Lung (tissue), 12 donors: Measurements from ENCODE around the gene TBC1D5. TPM values are rescaled to one million over a fixed set of nuclear protein-coding genes. Genes with fewer than 3 reads are reported as not detected.

Experiments used
- ATAC-seq: fragments of 200-7000 bp; cut with Tn5 transposase; one replicate; pipeline ENCODE4 v1.9.1; 2020; ENCODE audit warnings: moderate number of reproducible peaks; ENCODE audit not compliant: insufficient read depth, low FRiP score
- DNase-seq, 3 donors: peaks; one replicate each; pipeline ENCODE4 v3.0.0-alpha.2; 2013 to 2017
- H3K27ac ChIP-seq, 2 donors: one replicate each; pipeline ENCODE4 v1.5.1; 2013; ENCODE audit warnings: mild to moderate bottlenecking in 2 of 2, moderate library complexity in 2 of 2, control low read depth in 1 of 2, inconsistent platforms in 1 of 2, low read depth in 1 of 2, low read length in 1 of 2
- H3K27me3 ChIP-seq, 3 donors: one replicate each; pipeline ENCODE4 v1.5.1; 2013; ENCODE audit warnings: low read length in 2 of 3; ENCODE audit not compliant: control insufficient read depth in 3 of 3, insufficient read depth in 3 of 3
- H3K36me3 ChIP-seq, 4 donors: one replicate each; pipeline ENCODE4 v1.5.1; 2013; ENCODE audit warnings: low read length in 4 of 4, mild to moderate bottlenecking in 1 of 4, moderate library complexity in 1 of 4; ENCODE audit not compliant: control insufficient read depth in 4 of 4, insufficient read depth in 4 of 4
- H3K4me1 ChIP-seq, 5 donors: one replicate each; pipeline ENCODE4 v1.5.1; 2013; ENCODE audit warnings: low read length in 5 of 5, mild to moderate bottlenecking in 2 of 5, moderate library complexity in 1 of 5; ENCODE audit not compliant: control insufficient read depth in 5 of 5, insufficient read depth in 5 of 5
- H3K4me3 ChIP-seq: one replicate; pipeline ENCODE4 v1.5.1; 2013; ENCODE audit warnings: mild to moderate bottlenecking, control low read depth, moderate library complexity
- H3K9ac ChIP-seq, 2 donors: one replicate each; pipeline ENCODE4 v1.5.1; 2013; ENCODE audit warnings: low read length in 2 of 2, control low read depth in 1 of 2; ENCODE audit not compliant: insufficient read depth in 1 of 2
- H3K9me3 ChIP-seq, 4 donors: one replicate each; pipeline ENCODE4 v1.5.1; 2013; ENCODE audit warnings: low read length in 3 of 4, mild to moderate bottlenecking in 1 of 4, moderate library complexity in 1 of 4; ENCODE audit not compliant: control insufficient read depth in 4 of 4, insufficient read depth in 3 of 4
- WGBS, 2 donors: extraction: QIAGEN DNeasy Blood & Tissue Kit; methylation state at CpG; one replicate each; pipeline ENCODE4 v1.1.7; 2013; 5-methylcytosine and 5-hydroxymethylcytosine counted together
- polyA plus RNA-seq, 2 donors: library from polyadenylated mRNA; stranded (reverse); fragments of 200-250 nt; gene quantifications; one replicate each; pipeline ENCODE4 v1.2.1, GENCODE V29; 2013
- total RNA-seq, 2 donors: library from RNA; depleted of rRNA in 1 of 2; stranded (reverse); fragments of >200 nt in 1 of 2; gene quantifications; one replicate each; pipeline ENCODE4 v1.2.1, GENCODE V29; 2014 to 2021
- TF ChIP-seq, protein P1 (sequence below): IDR thresholded peaks from 2 replicates; pipeline ENCODE4 v1.5.1; 2012; ENCODE audit warnings: mild to moderate bottlenecking; ENCODE audit errors: control extremely low read depth, extremely low read depth
- donor health status: control.
- donor health status: control.
- donor health status: Bipolar disorder and iron deficiency.
- donor health status: healthy.
- donor health status: DM: yes; HTN: yes; CAD: no.

TBC1D5 gene
- total and polyA plus RNA-seq, 4 donors, result 8.7 to 111 (median 39.6) TPM

DNA sequence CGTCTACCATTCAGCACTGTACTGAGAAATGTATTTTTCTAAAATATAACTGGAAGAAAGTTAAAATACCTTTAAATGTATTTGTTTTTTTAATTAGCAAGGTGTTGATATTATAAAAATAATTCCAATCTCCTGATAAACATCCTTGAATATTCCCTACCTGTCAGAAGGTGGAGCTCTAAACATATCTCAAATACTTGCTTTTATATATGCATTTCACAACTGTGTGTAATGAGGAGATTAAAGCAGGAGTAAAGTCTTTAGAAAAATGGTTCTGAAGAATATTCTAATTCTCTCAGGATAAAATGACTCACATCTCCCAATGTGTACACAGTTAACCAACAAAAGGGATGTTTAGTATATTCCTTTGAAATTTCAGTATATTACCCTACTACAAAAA, 434.9 kb downstream of the TBC1D5 start:
- DNase-seq (no peak), ATAC-seq (no peak)
- Histone ChIP-seq H3K9me3 (no peaks in the 10 kb centered on the region), H3K27me3 (no peaks in the 10 kb centered on the region), H3K9ac (no peak overlapping the region), H3K27ac (no peak overlapping the region), H3K4me3 (no peak overlapping the region), H3K36me3 (peaks cover 0 to 4% (median under 1%) of the 10 kb centered on the region in 4 donors), H3K4me1 (peaks cover 0 to 4% (median 0%) of the 10 kb centered on the region in 5 donors)
- 97 to 100% methylated on average over 1 of the region's 1 CpG for WGBS, 2 donors
- TF ChIP-seq, protein P1, sequence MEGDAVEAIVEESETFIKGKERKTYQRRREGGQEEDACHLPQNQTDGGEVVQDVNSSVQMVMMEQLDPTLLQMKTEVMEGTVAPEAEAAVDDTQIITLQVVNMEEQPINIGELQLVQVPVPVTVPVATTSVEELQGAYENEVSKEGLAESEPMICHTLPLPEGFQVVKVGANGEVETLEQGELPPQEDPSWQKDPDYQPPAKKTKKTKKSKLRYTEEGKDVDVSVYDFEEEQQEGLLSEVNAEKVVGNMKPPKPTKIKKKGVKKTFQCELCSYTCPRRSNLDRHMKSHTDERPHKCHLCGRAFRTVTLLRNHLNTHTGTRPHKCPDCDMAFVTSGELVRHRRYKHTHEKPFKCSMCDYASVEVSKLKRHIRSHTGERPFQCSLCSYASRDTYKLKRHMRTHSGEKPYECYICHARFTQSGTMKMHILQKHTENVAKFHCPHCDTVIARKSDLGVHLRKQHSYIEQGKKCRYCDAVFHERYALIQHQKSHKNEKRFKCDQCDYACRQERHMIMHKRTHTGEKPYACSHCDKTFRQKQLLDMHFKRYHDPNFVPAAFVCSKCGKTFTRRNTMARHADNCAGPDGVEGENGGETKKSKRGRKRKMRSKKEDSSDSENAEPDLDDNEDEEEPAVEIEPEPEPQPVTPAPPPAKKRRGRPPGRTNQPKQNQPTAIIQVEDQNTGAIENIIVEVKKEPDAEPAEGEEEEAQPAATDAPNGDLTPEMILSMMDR, result no peak

DNA sequence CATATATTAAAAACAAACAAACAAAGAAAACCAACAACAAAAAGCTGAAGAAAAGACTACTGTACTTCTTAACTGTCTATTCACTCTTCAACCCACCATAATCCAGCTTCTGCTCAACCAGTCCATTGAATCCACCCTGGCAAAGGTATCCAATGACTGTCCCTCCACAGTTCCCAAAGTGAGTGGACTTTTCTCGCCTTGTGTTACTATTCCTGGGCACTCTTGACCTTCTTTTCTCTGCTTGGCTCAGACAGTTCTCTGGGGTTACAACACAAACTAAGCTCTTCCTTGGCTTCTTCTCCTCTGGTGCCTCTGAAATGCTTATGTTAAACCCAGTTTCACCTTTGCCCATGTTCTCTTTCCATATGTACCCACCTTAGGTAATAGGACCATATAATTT, 437.5 kb downstream of the TBC1D5 start:
- WGBS, 2 donors, result 0 to 57% methylated on average over 1 of the region's 1 CpG
- TF ChIP-seq, protein P1, result no peak
- ATAC-seq (no peak), DNase-seq (no peak)
- Histone ChIP-seq H3K9ac (no peak overlapping the region), H3K27ac (no peak overlapping the region), H3K4me3 (no peak overlapping the region), H3K4me1 (peaks cover 0 to 4% (median 0%) of the 10 kb centered on the region in 5 donors), H3K9me3 (no peaks in the 10 kb centered on the region), H3K36me3 (peaks cover 0 to 4% (median under 1%) of the 10 kb centered on the region in 4 donors), H3K27me3 (no peaks in the 10 kb centered on the region)

DNA sequence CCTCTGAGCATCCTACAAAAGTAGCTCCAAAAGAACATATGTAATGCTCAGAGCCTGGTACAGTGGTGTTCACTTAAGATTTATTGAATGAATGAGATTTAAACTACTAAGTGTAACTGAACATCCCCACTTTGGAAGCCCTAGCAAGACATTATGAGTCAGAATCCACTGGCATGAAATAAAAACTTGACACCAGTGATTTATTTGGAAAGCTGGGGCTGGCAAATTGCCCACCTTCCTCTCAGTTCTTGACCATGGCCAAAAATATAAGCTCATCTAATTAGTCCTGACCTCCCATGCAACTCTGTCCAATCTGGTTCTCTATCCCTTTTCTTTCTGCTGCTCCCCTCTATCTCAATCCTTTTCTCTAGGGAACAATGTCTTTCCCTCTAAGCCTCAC, 439.7 kb downstream of the TBC1D5 start:
- ATAC-seq (no peak), DNase-seq (peak in 2 of 3 donors; percentile 18 to 25)
- H3K27ac ChIP-seq, result no peak overlapping the region
- H3K9me3 ChIP-seq, result no peaks in the 10 kb centered on the region
- H3K4me3 ChIP-seq, result no peak overlapping the region
- TF ChIP-seq, protein P1, result no peak
- peaks cover 0 to 4% (median 0%) of the 10 kb centered on the region in 5 donors for H3K4me1 ChIP-seq
- no peaks in the 10 kb centered on the region for H3K27me3 ChIP-seq
- peaks cover 0 to 2% (median under 1%) of the 10 kb centered on the region in 4 donors for H3K36me3 ChIP-seq
- H3K9ac ChIP-seq, result no peak overlapping the region

DNA sequence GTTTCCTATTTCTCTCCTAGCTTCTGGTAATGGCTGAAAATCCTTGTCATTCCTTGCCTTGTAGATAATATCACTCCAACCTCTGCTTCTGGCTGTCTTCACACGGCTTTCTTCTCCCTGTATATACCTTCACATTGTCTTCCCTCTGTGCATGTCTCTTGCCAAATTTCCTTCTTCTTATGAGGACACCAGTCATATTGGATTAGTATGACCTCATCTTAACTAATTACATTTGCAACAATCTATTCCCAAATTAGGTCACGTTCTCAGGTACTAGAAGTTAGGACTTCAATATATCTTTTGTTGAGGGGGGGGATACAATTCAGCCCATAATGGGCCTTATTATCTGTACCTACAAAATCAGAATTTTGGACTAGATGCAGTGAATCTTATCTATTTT, 440.3 kb downstream of the TBC1D5 start:
- ATAC-seq, result no peak
- no peaks in the 10 kb centered on the region for H3K27me3 ChIP-seq
- WGBS, 2 donors, result 75 to 87% methylated on average over 2 of the region's 2 CpGs

More for the DNA sequence above, 440.3 kb downstream of the TBC1D5 start:
- Histone ChIP-seq H3K36me3 (peaks cover 0 to 1% (median 0%) of the 10 kb centered on the region in 4 donors), H3K9ac (no peak overlapping the region), H3K4me3 (no peak overlapping the region), H3K27ac (no peak overlapping the region), H3K9me3 (no peaks in the 10 kb centered on the region), H3K4me1 (peaks cover 0 to 4% (median 0%) of the 10 kb centered on the region in 5 donors)
- DNase-seq, result no peak
- TF ChIP-seq, protein P1, result no peak
